SK-N-SH (cell line): ENCODE data around the gene MDH2.

ENCODE experiments used
- CTCF ChIP-seq: fragments of 200-600 bp; sonication (generic); IDR thresholded peaks from 2 replicates; pipeline ENCODE4 v1.6.1; 2017; ENCODE audit warnings: antibody characterized with exemption, mild to moderate bottlenecking, moderate library complexity
- EP300 ChIP-seq, 2 experiments: IDR thresholded peaks; 2 replicates each; pipeline versions ENCODE4 v1.4.0 to v1.6.1; 2012; ENCODE audit warnings: borderline replicate concordance in 1 of 2, low read depth in 1 of 2, low read length in 1 of 2
- FOXM1 ChIP-seq: IDR thresholded peaks from 2 replicates; pipeline ENCODE4 v1.4.0; 2012; ENCODE audit warnings: low read depth, mild to moderate bottlenecking
- GABPA ChIP-seq: IDR thresholded peaks from 2 replicates; pipeline ENCODE4 v1.4.0; 2012; ENCODE audit warnings: low read depth, mild to moderate bottlenecking
- TEAD4 ChIP-seq: IDR thresholded peaks from 2 replicates; pipeline ENCODE4 v1.4.0; 2012; ENCODE audit warnings: mild to moderate bottlenecking, borderline replicate concordance; ENCODE audit not compliant: insufficient read depth
- USF2 ChIP-seq: fragments of 150-350 bp; IDR thresholded peaks from 2 replicates; pipeline ENCODE4 v1.6.1; 2017; ENCODE audit warnings: antibody characterized with exemption, low read length, low read depth, borderline replicate concordance

- TF ChIP-seq CTCF (no peak), EP300 (IDR thresholded peaks at IDR 0.05; ENCODE audit: borderline replicate concordance in 1 of 2, low read depth in 1 of 2, low read length in 1 of 2) (no peak), TEAD4 (no peak), GABPA (no peak), USF2 (no peak), FOXM1 (no peak)
Measured at GRCh38 chr7:76074306-76074971, 26.5 kb downstream of the MDH2 start.
